Testis (tissue), 3 donors: ENCODE results near the gene FAM20B. TPM values are rescaled to one million over a fixed set of nuclear protein-coding genes. Genes with fewer than 3 reads are reported as not detected.

Experiments
- DNase-seq: peaks from one replicate; pipeline ENCODE4 v3.0.0-alpha.2; 2019
- H3K27ac ChIP-seq, 2 donors: fragments of 200-600 bp; sonication (generic); one replicate each; pipeline ENCODE4 v1.5.1; 2019
- H3K27me3 ChIP-seq: fragments of 200-600 bp; sonication (generic); one replicate; pipeline ENCODE4 v1.5.1; 2019
- H3K36me3 ChIP-seq: fragments of 200-600 bp; sonication (generic); one replicate; pipeline ENCODE4 v1.5.1; 2017; ENCODE audit warnings: low read depth; ENCODE audit errors: missing control alignments
- H3K4me1 ChIP-seq: fragments of 200-600 bp; sonication (generic); one replicate; pipeline ENCODE4 v1.5.1; 2019
- H3K4me3 ChIP-seq, 2 donors: fragments of 200-600 bp; sonication (generic); one replicate each; pipeline ENCODE4 v1.5.1; 2017 to 2019
- H3K9me3 ChIP-seq: fragments of 200-600 bp; sonication (generic); one replicate; pipeline ENCODE4 v1.5.1; 2017
- POLR2A ChIP-seq: fragments of 450-650 bp; IDR thresholded peaks from one replicate; pipeline ENCODE4 v1.6.1; 2017; ENCODE audit warnings: antibody characterized with exemption, mild to moderate bottlenecking, moderate library complexity
- whole genome bisulfite sequencing, 2 donors: methylation state at CpG; one replicate each; pipeline ENCODE4 v1.1.5; 2018; 5-methylcytosine and 5-hydroxymethylcytosine counted together
- intact Hi-C: fragments of 100-400 bp; cut with DNase I; formaldehyde crosslinking; loops from one replicate; pipeline ENCODE4 v1.15.1; 2023; ENCODE audit warnings: low total_unique reads
- polyA plus RNA-seq: library from polyadenylated mRNA; stranded (reverse); fragments of 350-450 nt; fragmentation: Illumina TruSeq; extraction: RNeasy Lipid Tissue Mini Kit (QIAGEN cat#74804); gene quantifications from one replicate; pipeline ENCODE4 v1.2.3, GENCODE V29; 2014; ENCODE audit warnings: low read depth, low replicate concordance; ENCODE audit not compliant: insufficient read depth
- total RNA-seq, 2 donors: library from RNA; depleted of rRNA; stranded (reverse); fragments of >200 nt; gene quantifications; one replicate each; pipeline ENCODE4 v1.2.3, GENCODE V29; 2016
- TF ChIP-seq, protein P1 (sequence below), 3 experiments: fragments of 450-650 bp in 2 of 3; fragments of 200-600 bp in 1 of 3; sonication (generic) in 1 of 3; IDR thresholded peaks; one replicate each; pipeline ENCODE4 v1.5.1; 2016 to 2019; ENCODE audit warnings: antibody characterized with exemption in 3 of 3, mild to moderate bottlenecking in 2 of 3, moderate library complexity in 1 of 3

The FAM20B gene
- total and polyA plus RNA-seq, 3 donors from 2014 or later = 16.8 to 22.3 (median 20.1) TPM

DNA sequence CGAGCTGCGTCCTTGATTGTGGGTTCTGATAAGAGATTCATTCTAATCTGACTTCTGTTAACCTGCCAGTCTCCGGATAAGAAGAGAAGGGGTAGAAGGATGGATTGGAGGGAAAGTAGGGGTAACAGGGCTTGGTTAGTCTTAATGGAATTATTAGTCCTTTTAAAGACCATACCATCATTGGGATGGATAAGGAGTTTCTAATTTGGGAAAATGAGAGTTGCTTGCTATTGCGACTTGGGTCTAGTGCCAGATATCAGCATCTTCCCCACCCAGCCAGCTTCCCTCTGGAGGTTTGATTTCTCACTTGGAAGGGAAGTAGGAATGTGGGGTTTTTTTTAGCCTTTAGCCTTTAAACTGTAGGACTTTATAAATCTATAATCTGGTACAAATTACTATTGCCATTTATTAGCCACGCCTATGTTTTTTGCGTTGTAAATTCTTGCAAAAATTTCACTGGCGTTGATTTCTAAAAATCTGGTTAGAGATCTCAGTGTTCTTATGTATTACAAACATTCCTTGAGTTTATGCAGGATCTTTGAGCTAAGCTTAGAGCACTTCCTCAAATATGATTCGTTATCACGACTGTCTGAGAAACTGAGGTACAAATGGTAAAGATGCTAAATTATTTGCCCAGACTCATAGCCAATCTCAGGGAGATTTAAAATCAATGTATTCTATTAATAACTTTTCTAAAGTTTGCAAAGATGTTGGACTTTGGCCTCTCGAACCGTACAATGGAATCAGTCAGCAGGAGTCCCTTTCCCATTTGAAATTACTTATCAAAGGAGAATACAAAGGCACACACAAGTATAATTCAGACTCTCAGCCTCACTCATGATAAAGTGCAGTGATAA is 1.3 kb downstream of the FAM20B start:
- Histone ChIP-seq H3K27ac (peak overlapping the region; percentile 88 to 96), H3K4me1 (peaks cover 26% of the 10 kb centered on the region), H3K27me3 (no peaks in the 10 kb centered on the region), H3K4me3 (peak overlapping the region; percentile 94 to 95), H3K36me3 (no peaks in the 10 kb centered on the region), H3K9me3 (no peaks in the 10 kb centered on the region)
- TF ChIP-seq, protein P1, sequence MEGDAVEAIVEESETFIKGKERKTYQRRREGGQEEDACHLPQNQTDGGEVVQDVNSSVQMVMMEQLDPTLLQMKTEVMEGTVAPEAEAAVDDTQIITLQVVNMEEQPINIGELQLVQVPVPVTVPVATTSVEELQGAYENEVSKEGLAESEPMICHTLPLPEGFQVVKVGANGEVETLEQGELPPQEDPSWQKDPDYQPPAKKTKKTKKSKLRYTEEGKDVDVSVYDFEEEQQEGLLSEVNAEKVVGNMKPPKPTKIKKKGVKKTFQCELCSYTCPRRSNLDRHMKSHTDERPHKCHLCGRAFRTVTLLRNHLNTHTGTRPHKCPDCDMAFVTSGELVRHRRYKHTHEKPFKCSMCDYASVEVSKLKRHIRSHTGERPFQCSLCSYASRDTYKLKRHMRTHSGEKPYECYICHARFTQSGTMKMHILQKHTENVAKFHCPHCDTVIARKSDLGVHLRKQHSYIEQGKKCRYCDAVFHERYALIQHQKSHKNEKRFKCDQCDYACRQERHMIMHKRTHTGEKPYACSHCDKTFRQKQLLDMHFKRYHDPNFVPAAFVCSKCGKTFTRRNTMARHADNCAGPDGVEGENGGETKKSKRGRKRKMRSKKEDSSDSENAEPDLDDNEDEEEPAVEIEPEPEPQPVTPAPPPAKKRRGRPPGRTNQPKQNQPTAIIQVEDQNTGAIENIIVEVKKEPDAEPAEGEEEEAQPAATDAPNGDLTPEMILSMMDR (IDR thresholded peaks at IDR 0.05) = no peak
- TF ChIP-seq POLR2A = no peak
- DNase-seq = no peak
- intact Hi-C loops = no loop called here
- 10 to 11% methylated on average over 11 of the region's 11 CpGs for WGBS, 2 donors

GRCh38 chr1:179029321-179029759 is 3.6 kb downstream of the FAM20B start:
- intact Hi-C loops = no loop called here
- peaks cover 26% of the 10 kb centered on the region for H3K4me1 ChIP-seq
- WGBS, 2 donors = 48 to 58% methylated on average over 3 of the region's 3 CpGs
- H3K36me3 ChIP-seq = no peaks in the 10 kb centered on the region
- H3K9me3 ChIP-seq = no peaks in the 10 kb centered on the region
- no peak for TF ChIP-seq POLR2A
- TF ChIP-seq, protein P1 (IDR thresholded peaks at IDR 0.05) = no peak
- H3K4me3 ChIP-seq = no peak overlapping the region
- DNase-seq = no peak
- H3K27ac ChIP-seq = peak overlapping the region in 1 of 2 donors; percentile 9
- H3K27me3 ChIP-seq = no peaks in the 10 kb centered on the region

DNA sequence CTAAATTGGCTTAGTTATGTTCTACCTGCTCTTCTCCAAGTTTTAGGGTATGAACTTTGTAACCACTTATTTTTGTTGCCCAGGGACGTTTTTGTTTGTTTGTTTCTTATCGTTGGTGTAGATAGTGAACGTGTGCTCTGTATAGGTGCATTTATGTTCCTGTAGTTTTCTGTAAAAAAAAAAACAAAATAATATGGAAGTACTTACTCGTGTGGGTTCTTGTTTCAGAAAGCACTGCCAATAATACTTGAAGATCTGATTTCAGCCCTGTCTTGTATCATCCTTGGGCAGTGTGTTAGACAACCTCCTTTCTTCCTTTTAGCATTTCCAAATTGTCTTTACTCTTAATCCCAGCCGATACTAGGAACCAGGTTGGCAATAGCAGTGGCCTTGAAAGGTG is 4.4 kb downstream of the FAM20B start:
- no peaks in the 10 kb centered on the region for H3K27me3 ChIP-seq
- H3K9me3 ChIP-seq = no peaks in the 10 kb centered on the region
- TF ChIP-seq POLR2A = no peak
- TF ChIP-seq, protein P1 (IDR thresholded peaks at IDR 0.05) = no peak
- H3K4me3 ChIP-seq = no peak overlapping the region
- DNase-seq = no peak
- no peak overlapping the region for H3K27ac ChIP-seq
- intact Hi-C loops = no loop called here
- H3K36me3 ChIP-seq = no peaks in the 10 kb centered on the region
- 49% methylated on average over 5 of the region's 5 CpGs for WGBS, 2 donors
- peaks cover 26% of the 10 kb centered on the region for H3K4me1 ChIP-seq

DNA sequence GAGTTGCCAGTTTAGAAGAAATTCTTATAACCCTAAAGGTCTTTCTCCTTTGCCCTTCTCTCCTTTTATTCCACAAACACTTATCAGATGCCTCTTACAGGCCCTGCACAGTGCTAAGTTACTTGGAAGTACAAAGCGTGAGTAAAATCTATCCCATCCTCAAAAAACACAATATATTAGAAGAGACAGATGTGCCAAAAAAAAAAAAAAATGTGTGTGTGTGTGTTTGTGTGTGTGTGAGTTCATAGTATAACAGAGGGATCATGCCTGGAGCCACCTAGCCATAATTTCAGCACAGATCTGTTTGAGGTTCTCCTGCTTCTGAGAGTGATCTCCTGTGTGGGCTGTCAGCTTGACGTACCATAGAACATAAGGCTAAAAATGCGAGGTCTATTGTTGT is 5.0 kb downstream of the FAM20B start:
- Histone ChIP-seq H3K4me1 (peaks cover 26% of the 10 kb centered on the region), H3K36me3 (no peaks in the 10 kb centered on the region), H3K27ac (no peak overlapping the region), H3K4me3 (no peak overlapping the region), H3K27me3 (no peaks in the 10 kb centered on the region), H3K9me3 (no peaks in the 10 kb centered on the region)
- DNase-seq = no peak
- no peak for TF ChIP-seq POLR2A
- 61 to 83% methylated on average over 3 of the region's 3 CpGs for WGBS, 2 donors
- intact Hi-C loops = no loop called here

DNA sequence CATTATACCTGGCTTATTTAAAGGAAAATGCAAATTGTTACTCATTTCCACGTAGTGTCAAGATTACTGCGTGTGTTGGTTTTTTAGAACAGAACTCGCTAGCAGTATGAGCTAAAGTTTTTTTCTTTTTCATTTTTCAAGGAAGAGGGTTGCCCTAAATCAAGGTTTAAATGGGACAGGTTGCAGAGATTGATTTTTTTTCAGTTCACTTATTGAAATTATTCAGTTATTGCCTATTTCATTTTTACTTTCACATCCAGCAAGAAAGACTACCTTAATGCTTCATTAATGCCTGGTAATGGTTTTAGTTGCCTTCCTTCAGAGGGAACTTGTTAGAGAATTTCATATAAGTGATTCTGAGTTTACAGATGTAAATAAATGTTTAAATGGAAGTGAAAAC is 5.6 kb downstream of the FAM20B start:
- Histone ChIP-seq H3K4me1 (peaks cover 26% of the 10 kb centered on the region), H3K27ac (peak overlapping the region in 1 of 2 donors; percentile 15), H3K4me3 (no peak overlapping the region), H3K27me3 (no peaks in the 10 kb centered on the region), H3K9me3 (no peaks in the 10 kb centered on the region), H3K36me3 (no peaks in the 10 kb centered on the region)
- DNase-seq = no peak
- intact Hi-C loops = no loop called here
- TF ChIP-seq, protein P1 (IDR thresholded peaks at IDR 0.05) = no peak
- no peak for TF ChIP-seq POLR2A
- 83 to 84% methylated on average over 3 of the region's 3 CpGs for WGBS, 2 donors
